A673 (cell line): Measurements from ENCODE around the gene COX6A2. TPM values are rescaled to one million over a fixed set of nuclear protein-coding genes. Genes with fewer than 3 reads are reported as not detected.

Experiments used
- BruUV-seq: library from RNA; stranded (reverse); fragments of 400-500 nt; replicated peaks from 2 replicates; lab custom pipeline; 2021; lab: Mats Ljungman, UMichigan
- CTCF ChIA-PET: fragments of 300-600 bp; sonication (Branson Sonifier 250); formaldehyde crosslinking; loops from one replicate; lab custom pipeline; 2022; ENCODE audit warnings: antibody characterized with exemption; lab: Charles Lee
- POLR2A ChIA-PET: fragments of 300-600 bp; sonication (Branson Sonifier 250); formaldehyde crosslinking; loops from one replicate; lab custom pipeline; 2022; ENCODE audit warnings: antibody characterized with exemption; ENCODE audit not compliant: low non-redundant PET; lab: Charles Lee
- DNase-seq: peaks from one replicate; pipeline ENCODE4 v3.0.0-alpha.2; 2015; ENCODE audit warnings: low spot score
- H3K27ac ChIP-seq: fragments of 200-600 bp; sonication (generic); 2 replicates; pipeline ENCODE4 v1.5.1; 2016; ENCODE audit warnings: mixed run types, low read depth, mild to moderate bottlenecking, mixed read lengths, antibody characterized with exemption, low read length; ENCODE audit not compliant: poor library complexity, severe bottlenecking
- H3K27me3 ChIP-seq: fragments of 200-600 bp; sonication (generic); replicated peaks from 2 replicates; pipeline ENCODE4 v1.6.1; 2017; ENCODE audit warnings: mixed run types, low read depth, mild to moderate bottlenecking, mixed read lengths, antibody characterized with exemption, low read length; ENCODE audit not compliant: insufficient read depth, poor library complexity
- H3K36me3 ChIP-seq: fragments of 200-600 bp; sonication (generic); 2 replicates; pipeline ENCODE4 v1.6.1; 2016; ENCODE audit warnings: mixed run types, mild to moderate bottlenecking, mixed read lengths, antibody characterized with exemption, low read length; ENCODE audit not compliant: insufficient read depth, poor library complexity, severe bottlenecking
- H3K4me1 ChIP-seq: fragments of 200-600 bp; sonication (generic); 2 replicates; pipeline ENCODE4 v1.6.1; 2017; ENCODE audit warnings: mixed run types, mild to moderate bottlenecking, mixed read lengths, antibody characterized with exemption, low read length; ENCODE audit not compliant: insufficient read depth, poor library complexity, severe bottlenecking
- H3K4me3 ChIP-seq: fragments of 200-600 bp; sonication (generic); 2 replicates; pipeline ENCODE4 v1.5.1; 2016; ENCODE audit warnings: low read depth, mixed run types, mild to moderate bottlenecking, mixed read lengths, low read length; ENCODE audit not compliant: poor library complexity, severe bottlenecking
- H3K9me3 ChIP-seq: fragments of 200-600 bp; sonication (generic); 2 replicates; pipeline ENCODE4 v1.6.1; 2016; ENCODE audit warnings: mixed run types, low read depth, mild to moderate bottlenecking, mixed read lengths, antibody characterized with exemption, low read length; ENCODE audit not compliant: poor library complexity, severe bottlenecking
- EZH2 ChIP-seq: fragments of 200-600 bp; sonication (generic); IDR thresholded peaks from 2 replicates; pipeline ENCODE4 v1.6.1; 2017; ENCODE audit warnings: borderline replicate concordance, low read depth, mild to moderate bottlenecking, mixed read lengths, antibody characterized with exemption, low read length; ENCODE audit not compliant: poor library complexity, severe bottlenecking
- intact Hi-C: fragments of 100-400 bp; cut with micrococcal nuclease; formaldehyde crosslinking; loops from one replicate; pipeline ENCODE4 v1.10.0; 2022; ENCODE audit not compliant: unreplicated experiment
- total RNA-seq: library from RNA; stranded (reverse); gene quantifications from 2 replicates; pipeline ENCODE4 v1.2.3, GENCODE V29; 2021
- TF ChIP-seq, protein P1 (sequence below): fragments of 300-800, 200-600 bp; sonication (generic); conservative IDR thresholded peaks from 2 replicates; pipeline ENCODE4 v1.5.1; 2017; ENCODE audit warnings: low read depth, mild to moderate bottlenecking, antibody characterized with exemption, low read length, moderate library complexity, mixed read lengths

The COX6A2 gene
- total RNA-seq, 1 experiment from 2014 or later, result not detected

GRCh38 chr16:31459687-31460581 lies 31.8 kb upstream of the COX6A2 start:
- no TSS peak for BruUV-seq
- Histone ChIP-seq H3K36me3 (no peaks in the 10 kb centered on the region), H3K9me3 (no peaks in the 10 kb centered on the region), H3K27me3 (no peaks in the 10 kb centered on the region), H3K4me3 (peak overlapping the region; percentile 62), H3K4me1 (peaks cover 29% of the 10 kb centered on the region), H3K27ac (peak overlapping the region; percentile 98)
- peak; percentile 99 for DNase-seq
- intact Hi-C loops, result loop anchor here (10.0 kb wide), 1 partner anchor 235 kb away; no protein-coding TSS in a partner anchor
- CTCF ChIA-PET, result interaction anchor here (0.5 to 1.0 kb wide), 4 partner anchors 8 to 320 kb away, joined by 3 to 5 read pairs (median 4); a partner anchor contains a TSS
- no peak for TF ChIP-seq EZH2
- TF ChIP-seq, protein P1, sequence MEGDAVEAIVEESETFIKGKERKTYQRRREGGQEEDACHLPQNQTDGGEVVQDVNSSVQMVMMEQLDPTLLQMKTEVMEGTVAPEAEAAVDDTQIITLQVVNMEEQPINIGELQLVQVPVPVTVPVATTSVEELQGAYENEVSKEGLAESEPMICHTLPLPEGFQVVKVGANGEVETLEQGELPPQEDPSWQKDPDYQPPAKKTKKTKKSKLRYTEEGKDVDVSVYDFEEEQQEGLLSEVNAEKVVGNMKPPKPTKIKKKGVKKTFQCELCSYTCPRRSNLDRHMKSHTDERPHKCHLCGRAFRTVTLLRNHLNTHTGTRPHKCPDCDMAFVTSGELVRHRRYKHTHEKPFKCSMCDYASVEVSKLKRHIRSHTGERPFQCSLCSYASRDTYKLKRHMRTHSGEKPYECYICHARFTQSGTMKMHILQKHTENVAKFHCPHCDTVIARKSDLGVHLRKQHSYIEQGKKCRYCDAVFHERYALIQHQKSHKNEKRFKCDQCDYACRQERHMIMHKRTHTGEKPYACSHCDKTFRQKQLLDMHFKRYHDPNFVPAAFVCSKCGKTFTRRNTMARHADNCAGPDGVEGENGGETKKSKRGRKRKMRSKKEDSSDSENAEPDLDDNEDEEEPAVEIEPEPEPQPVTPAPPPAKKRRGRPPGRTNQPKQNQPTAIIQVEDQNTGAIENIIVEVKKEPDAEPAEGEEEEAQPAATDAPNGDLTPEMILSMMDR, result no peak
- POLR2A ChIA-PET, result interaction anchor here (0.6 to 0.9 kb wide), 4 partner anchors 8 to 318 kb away, joined by 3 to 4 read pairs (median 4); partner anchors contain the start of gene FUS

DNA sequence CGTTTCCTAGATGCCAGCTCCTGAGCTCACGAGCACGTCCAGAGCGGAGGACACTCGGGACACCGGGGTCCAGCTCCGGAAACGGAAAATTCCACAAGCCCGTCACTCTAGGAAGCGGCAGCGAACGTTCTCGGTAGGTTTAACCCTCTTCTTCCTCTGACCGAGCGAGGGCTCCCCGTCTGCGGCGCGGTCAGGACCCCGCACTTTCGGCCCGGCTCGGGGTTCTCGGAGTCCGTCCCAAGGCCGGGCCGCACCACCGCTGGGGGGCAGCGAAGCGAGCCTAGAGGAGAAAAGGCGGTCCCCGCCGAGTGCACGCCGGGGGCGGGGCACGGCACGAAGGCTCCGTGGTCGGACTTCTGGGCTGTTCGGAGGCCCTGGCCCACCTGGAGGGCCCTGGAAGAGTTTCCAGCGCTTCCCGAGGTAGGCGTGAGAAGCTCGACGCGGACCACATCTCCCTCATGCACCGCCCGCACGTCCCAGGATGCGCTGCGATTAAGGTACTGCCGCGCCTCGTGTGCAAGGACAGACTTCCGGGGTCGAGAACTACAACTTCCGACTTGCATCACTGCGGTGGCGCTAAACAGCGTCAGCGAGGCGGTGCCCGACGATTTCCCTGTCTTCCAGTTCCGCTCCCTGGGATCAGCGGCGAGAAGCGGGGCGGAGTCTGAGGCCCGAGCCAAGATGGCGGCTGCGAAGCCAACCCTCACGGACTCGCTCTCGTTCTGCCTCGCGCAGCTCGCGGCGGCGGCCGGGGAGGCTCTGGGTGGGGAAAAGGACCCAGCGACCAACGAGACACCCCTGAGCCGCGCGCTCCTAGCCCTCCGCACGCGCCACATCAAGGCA lies 30.9 kb upstream of the COX6A2 start, which contains the start of gene ARMC5:
Gene ARMC5, plus strand, starts transcription at position 658 of the 843 bp plus-strand sequence. Its CDS starts 24 bp downstream, at position 682.
- POLR2A ChIA-PET, result interaction anchor here (0.6 to 0.9 kb wide), 2 partner anchors 279 to 317 kb away, joined by 3 to 4 read pairs; partner anchors contain the start of gene FUS
- TF ChIP-seq, protein P1, result peak; percentile 75
- no peak for TF ChIP-seq EZH2
- peaks cover 36% of the 10 kb centered on the region for H3K4me1 ChIP-seq
- H3K27me3 ChIP-seq, result no peaks in the 10 kb centered on the region
- TSS peak; percentile 30 for BruUV-seq
- CTCF ChIA-PET, result interaction anchor here (0.6 kb wide), 1 partner anchor 77 kb away, joined by 3 read pairs; no protein-coding TSS in a partner anchor
- peak within 1 kb of the TSS; percentile 98 for H3K27ac ChIP-seq
- H3K9me3 ChIP-seq, result no peaks in the 10 kb centered on the region
- peak within 1 kb of the TSS; percentile 62 for H3K4me3 ChIP-seq
- peak; percentile 98 for DNase-seq
- no peaks in the 10 kb centered on the region for H3K36me3 ChIP-seq
- intact Hi-C loops, result loop anchor here (10.0 kb wide), 1 partner anchor 236 kb away; no protein-coding TSS in a partner anchor
